Muscle layer of colon (tissue), 2 donors: ENCODE data around the gene RNF114.

Experiments used
- H3K27ac ChIP-seq: one replicate; pipeline ENCODE4 v1.7.0; 2013; ENCODE audit warnings: low read depth, mild to moderate bottlenecking, low read length, moderate library complexity
- H3K27me3 ChIP-seq, 2 donors: one replicate each; pipeline ENCODE4 v1.7.0; 2013; ENCODE audit warnings: low read length in 2 of 2, mild to moderate bottlenecking in 2 of 2; ENCODE audit not compliant: insufficient read depth in 2 of 2, control insufficient read depth in 1 of 2
- H3K36me3 ChIP-seq: one replicate; pipeline ENCODE4 v1.7.0; 2013; ENCODE audit warnings: mild to moderate bottlenecking, low read length; ENCODE audit not compliant: insufficient read depth
- H3K4me1 ChIP-seq: one replicate; pipeline ENCODE4 v1.7.0; 2013; ENCODE audit warnings: mild to moderate bottlenecking, low read length; ENCODE audit not compliant: insufficient read depth
- H3K4me3 ChIP-seq, 2 donors: one replicate each; pipeline ENCODE4 v1.7.0; 2013; ENCODE audit warnings: low read length in 2 of 2, low read depth in 1 of 2, mild to moderate bottlenecking in 1 of 2, moderate library complexity in 1 of 2
- H3K9ac ChIP-seq: one replicate; pipeline ENCODE4 v1.7.0; 2013; ENCODE audit warnings: low read length
- H3K9me3 ChIP-seq: one replicate; pipeline ENCODE4 v1.7.0; 2013; ENCODE audit warnings: mild to moderate bottlenecking, low read length
- donor health status: abdominal sarcoma.
- donor health status: Adenocarcinoma of cecum.

Gene RNF114

GRCh38 chr20:49984426-49985153, 48.4 kb downstream of the RNF114 start:
- H3K36me3 ChIP-seq: no peaks in the 10 kb centered on the region
- H3K9me3 ChIP-seq: no peaks in the 10 kb centered on the region
- peaks cover 46% of the 10 kb centered on the region for H3K4me1 ChIP-seq
- H3K27me3 ChIP-seq: no peaks in the 10 kb centered on the region
- peak overlapping the region; percentile 65 for H3K9ac ChIP-seq
- H3K4me3 ChIP-seq: peak overlapping the region; percentile 14 to 90
- H3K27ac ChIP-seq: peak overlapping the region; percentile 49

- Histone ChIP-seq H3K9ac (peak overlapping the region; percentile 17), H3K27me3 (no peaks in the 10 kb centered on the region), H3K4me3 (peak overlapping the region in 1 of 2 donors; percentile 90), H3K36me3 (no peaks in the 10 kb centered on the region), H3K9me3 (no peaks in the 10 kb centered on the region), H3K27ac (no peak overlapping the region), H3K4me1 (peaks cover 52% of the 10 kb centered on the region)
Measured at GRCh38 chr20:49985157-49985556, 49.0 kb downstream of the RNF114 start.

- Histone ChIP-seq H3K36me3 (no peaks in the 10 kb centered on the region), H3K4me1 (peaks cover 56% of the 10 kb centered on the region), H3K27ac (no peak overlapping the region), H3K9me3 (no peaks in the 10 kb centered on the region), H3K27me3 (no peaks in the 10 kb centered on the region), H3K4me3 (peak overlapping the region in 1 of 2 donors; percentile 90), H3K9ac (no peak overlapping the region)
Measured at GRCh38 chr20:49985617-49986016, 49.4 kb downstream of the RNF114 start.

- Histone ChIP-seq H3K27me3 (no peaks in the 10 kb centered on the region), H3K4me3 (peak overlapping the region in 1 of 2 donors; percentile 90), H3K9ac (no peak overlapping the region), H3K36me3 (no peaks in the 10 kb centered on the region), H3K9me3 (no peaks in the 10 kb centered on the region), H3K27ac (no peak overlapping the region), H3K4me1 (peaks cover 57% of the 10 kb centered on the region)
Measured at GRCh38 chr20:49986049-49986448, 49.9 kb downstream of the RNF114 start.

- no peaks in the 10 kb centered on the region for H3K36me3 ChIP-seq
- H3K9ac ChIP-seq: no peak overlapping the region
- no peaks in the 10 kb centered on the region for H3K9me3 ChIP-seq
- H3K4me3 ChIP-seq: no peak overlapping the region
- H3K27me3 ChIP-seq: no peaks in the 10 kb centered on the region
- H3K4me1 ChIP-seq: peaks cover 57% of the 10 kb centered on the region
- H3K27ac ChIP-seq: no peak overlapping the region
Measured at GRCh38 chr20:49987015-49987867, 51.0 kb downstream of the RNF114 start.

GRCh38 chr20:49987868-49988690, 51.9 kb downstream of the RNF114 start:
- Histone ChIP-seq H3K4me1 (peaks cover 57% of the 10 kb centered on the region), H3K9ac (no peak overlapping the region), H3K4me3 (no peak overlapping the region), H3K36me3 (no peaks in the 10 kb centered on the region), H3K27ac (no peak overlapping the region), H3K9me3 (no peaks in the 10 kb centered on the region), H3K27me3 (no peaks in the 10 kb centered on the region)

GRCh38 chr20:49989234-49990065, 53.3 kb downstream of the RNF114 start:
- peak overlapping the region; percentile 42 for H3K27ac ChIP-seq
- peak overlapping the region in 1 of 2 donors; percentile 11 for H3K4me3 ChIP-seq
- H3K27me3 ChIP-seq: no peaks in the 10 kb centered on the region
- no peaks in the 10 kb centered on the region for H3K9me3 ChIP-seq
- H3K9ac ChIP-seq: no peak overlapping the region
- H3K4me1 ChIP-seq: peaks cover 47% of the 10 kb centered on the region
- no peaks in the 10 kb centered on the region for H3K36me3 ChIP-seq

GRCh38 chr20:49990271-49990720, 54.1 kb downstream of the RNF114 start:
- Histone ChIP-seq H3K27me3 (no peaks in the 10 kb centered on the region), H3K36me3 (no peaks in the 10 kb centered on the region), H3K27ac (peak overlapping the region; percentile 10), H3K9me3 (no peaks in the 10 kb centered on the region), H3K4me3 (peak overlapping the region in 1 of 2 donors; percentile 11), H3K4me1 (peaks cover 39% of the 10 kb centered on the region), H3K9ac (no peak overlapping the region)

- no peak overlapping the region for H3K9ac ChIP-seq
- H3K9me3 ChIP-seq: no peaks in the 10 kb centered on the region
- H3K27me3 ChIP-seq: no peaks in the 10 kb centered on the region
- H3K36me3 ChIP-seq: no peaks in the 10 kb centered on the region
- no peak overlapping the region for H3K4me3 ChIP-seq
- no peak overlapping the region for H3K27ac ChIP-seq
- H3K4me1 ChIP-seq: peaks cover 23% of the 10 kb centered on the region
Measured at GRCh38 chr20:49993301-49993751, 57.1 kb downstream of the RNF114 start.

- no peaks in the 10 kb centered on the region for H3K27me3 ChIP-seq
- no peak overlapping the region for H3K4me3 ChIP-seq
- no peak overlapping the region for H3K27ac ChIP-seq
- H3K36me3 ChIP-seq: no peaks in the 10 kb centered on the region
- H3K9me3 ChIP-seq: no peaks in the 10 kb centered on the region
- no peak overlapping the region for H3K9ac ChIP-seq
- peaks cover 1% of the 10 kb centered on the region for H3K4me1 ChIP-seq
Measured at GRCh38 chr20:49995586-49995985, 59.4 kb downstream of the RNF114 start.
